Natural killer cell treated with Interleukin-12 subunit alpha and Interleukin-12 subunit beta and Interleukin-15 and Interleukin-18, amount 100 ng/mL, for 72 hours (primary cell): ENCODE measurements around the gene RSPH10B. TPM values are rescaled to one million over a fixed set of nuclear protein-coding genes. Genes with fewer than 3 reads are reported as not detected.
A peak's percentile ranks its signal among the peaks of the same experiment; 100 is the strongest.
"Not testable (repeated sequence)": the region's sequence is repeated elsewhere in the genome, so short reads cannot be mapped to it uniquely, and the experiment has no call there.

Experiments
- ATAC-seq, 2 donors: fragments of 150-1000 bp; cut with Tn5 transposase in 1 of 2; sonication (Bioruptor Pico), chemical (Tn5 transposase) in 1 of 2; 2 replicates each; pipeline ENCODE4 v1.10.0; 2021
- DNase-seq: peaks from one replicate; pipeline ENCODE4 v3.0.0; 2022; ENCODE audit warnings: low spot score
- H3K27ac Mint-ChIP-seq, 2 donors: 1 replicate in 1 of 2; 2 replicates in 1 of 2; pipeline ENCODE4 v1.8.0; 2022; ENCODE audit warnings: mixed read lengths in 2 of 2, mild to moderate bottlenecking in 1 of 2, moderate library complexity in 1 of 2
- H3K27me3 Mint-ChIP-seq, 2 donors: 1 replicate in 1 of 2; 2 replicates in 1 of 2; pipeline ENCODE4 v1.8.0; 2022; ENCODE audit warnings: mixed read lengths in 2 of 2
- H3K36me3 Mint-ChIP-seq: one replicate; pipeline ENCODE4 v1.8.0; 2022; ENCODE audit warnings: mixed read lengths
- H3K4me1 Mint-ChIP-seq, 2 donors: 1 replicate in 1 of 2; 2 replicates in 1 of 2; pipeline ENCODE4 v1.8.0; 2022; ENCODE audit warnings: low read depth in 2 of 2, mixed read lengths in 2 of 2, mild to moderate bottlenecking in 1 of 2
- H3K4me3 Mint-ChIP-seq: one replicate; pipeline ENCODE4 v1.8.0; 2022; ENCODE audit warnings: mixed read lengths
- H3K9me3 Mint-ChIP-seq: 2 replicates; pipeline ENCODE4 v1.8.0; 2022; ENCODE audit warnings: mixed read lengths
- total RNA-seq, 2 donors: library from RNA; stranded (reverse); gene quantifications; one replicate each; pipeline ENCODE4 v1.2.3, GENCODE V29; 2022

RSPH10B gene
- total RNA-seq, 2 donors from 2014 or later: 0.64 to 1.3 TPM

DNA sequence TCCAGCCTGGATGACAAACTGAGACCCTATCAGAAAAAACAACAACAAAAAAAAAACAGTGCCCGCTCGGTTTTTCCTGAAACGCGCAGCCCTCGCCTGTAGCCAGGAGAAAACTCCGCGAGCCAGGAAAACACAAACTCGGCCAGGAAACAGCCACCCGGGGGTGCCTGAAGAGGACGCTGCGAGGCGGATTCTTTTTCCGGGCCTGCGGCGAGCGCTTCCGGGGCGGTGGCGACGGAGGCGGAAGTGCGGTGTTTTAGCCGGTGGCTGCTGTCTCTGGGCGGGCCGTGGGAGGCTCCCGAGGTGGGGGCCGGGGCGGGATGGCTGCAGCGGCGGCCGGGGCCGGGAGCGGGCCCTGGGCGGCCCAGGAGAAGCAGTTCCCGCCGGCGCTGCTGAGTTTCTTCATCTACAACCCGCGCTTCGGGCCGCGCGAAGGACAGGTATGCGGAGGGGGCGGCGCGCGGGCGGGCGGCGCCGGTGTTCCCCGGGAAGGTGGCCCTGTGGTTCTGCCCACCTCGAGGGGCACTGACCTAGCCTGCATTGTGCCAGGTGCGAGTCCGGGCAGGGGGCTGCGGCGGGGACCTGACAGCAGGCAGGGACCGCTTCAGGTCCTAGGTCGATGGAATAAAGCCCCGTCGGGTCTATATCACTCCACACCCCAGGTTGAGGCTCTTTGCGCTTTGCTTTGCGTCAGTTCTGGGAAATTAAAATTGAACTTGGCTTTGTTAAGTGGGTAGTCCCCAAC is 71.8 kb downstream of the RSPH10B start, which contains the start of gene CCZ1:
Gene CCZ1, plus strand, starts transcription at position 254 of the 745 bp plus-strand sequence. Its CDS starts 67 bp downstream, at position 321.
- H3K9me3 Mint-ChIP-seq, H3K4me1 Mint-ChIP-seq, H3K36me3 Mint-ChIP-seq, H3K27me3 Mint-ChIP-seq, DNase-seq: not testable (repeated sequence)
- peak within 1 kb of the TSS; percentile 75 for H3K4me3 Mint-ChIP-seq
- peak; percentile 92 to 96 for ATAC-seq
- peak within 1 kb of the TSS in 1 of 2 donors; percentile 53 for H3K27ac Mint-ChIP-seq

DNA sequence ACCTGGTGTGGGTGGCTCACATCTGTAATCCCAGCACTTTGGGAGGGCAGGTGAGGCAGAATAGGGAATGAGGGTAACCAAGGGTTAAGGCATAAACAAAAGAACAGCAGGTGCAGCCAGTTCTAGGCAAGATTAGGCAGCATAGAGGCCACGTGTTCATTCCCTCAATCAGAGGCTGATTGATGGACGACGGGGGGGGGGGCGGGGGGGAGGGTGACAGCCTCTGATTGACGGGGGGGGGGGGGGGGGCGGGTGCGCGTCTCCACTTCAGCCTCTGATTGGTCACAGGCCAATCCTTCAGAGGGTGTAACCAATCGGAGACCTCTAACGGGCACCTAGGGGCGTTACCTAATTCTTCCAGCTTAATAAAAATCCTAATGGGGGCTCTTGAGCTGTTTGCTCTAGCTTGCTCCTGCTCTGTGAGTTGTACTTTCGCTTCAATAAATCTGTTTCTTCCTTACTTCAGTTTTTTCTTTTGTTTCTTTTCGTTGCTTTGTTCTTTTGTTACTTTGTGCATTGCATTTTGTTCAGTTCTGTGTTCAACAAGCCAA is 73.0 kb downstream of the RSPH10B start:
- H3K4me3 Mint-ChIP-seq, H3K4me1 Mint-ChIP-seq, H3K27me3 Mint-ChIP-seq, ATAC-seq, H3K36me3 Mint-ChIP-seq, DNase-seq, H3K9me3 Mint-ChIP-seq: not testable (repeated sequence)
- H3K27ac Mint-ChIP-seq: peak overlapping the region in 1 of 2 donors; percentile 53

DNA sequence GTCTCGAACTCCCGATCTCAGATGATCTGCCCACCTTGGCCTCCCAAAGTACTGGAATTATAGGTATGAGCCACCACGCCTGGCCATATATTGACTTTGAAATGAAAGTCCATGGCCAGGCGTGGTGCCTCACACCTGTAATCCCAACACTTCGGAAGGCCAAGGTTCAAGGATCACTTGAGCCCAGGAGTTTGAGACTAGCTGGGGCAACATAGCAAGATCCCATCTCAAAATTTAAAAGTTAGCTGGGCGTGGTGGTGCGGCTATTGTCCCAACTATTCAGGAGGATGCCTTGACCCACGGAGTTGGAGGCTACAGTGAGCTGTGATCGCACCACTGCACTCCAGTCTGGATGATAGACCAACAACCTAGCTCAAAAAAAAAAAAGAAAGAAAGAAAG is 78.0 kb downstream of the RSPH10B start:
- no peaks in the 10 kb centered on the region for H3K27me3 Mint-ChIP-seq
- DNase-seq (no peak), ATAC-seq (no peak)
- H3K9me3 Mint-ChIP-seq: no peaks in the 10 kb centered on the region
- no peak overlapping the region for H3K4me3 Mint-ChIP-seq
- no peak overlapping the region for H3K27ac Mint-ChIP-seq
- no peaks in the 10 kb centered on the region for H3K4me1 Mint-ChIP-seq
- H3K36me3 Mint-ChIP-seq: no peaks in the 10 kb centered on the region

DNA sequence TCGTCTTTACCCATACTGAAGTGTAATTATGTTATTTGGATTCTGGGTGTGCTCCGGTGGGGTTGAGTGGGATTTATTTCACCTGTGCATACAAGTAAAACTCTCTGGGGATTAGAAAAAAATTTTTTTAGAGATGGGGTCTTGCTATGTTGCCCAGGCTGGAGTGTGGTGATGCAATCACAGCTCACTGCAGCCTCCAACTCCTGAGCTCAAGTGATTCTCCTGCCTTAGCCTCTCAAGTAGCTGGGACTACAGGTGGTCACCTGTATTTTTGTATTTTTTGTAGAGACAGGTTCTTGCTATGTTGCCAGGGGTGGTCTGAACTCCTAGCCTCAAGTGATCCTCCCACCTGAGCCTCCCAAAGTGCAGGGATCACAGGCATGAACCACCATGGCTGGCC is 80.2 kb downstream of the RSPH10B start:
- DNase-seq, H3K36me3 Mint-ChIP-seq, H3K4me3 Mint-ChIP-seq, H3K27ac Mint-ChIP-seq, H3K27me3 Mint-ChIP-seq, H3K9me3 Mint-ChIP-seq, H3K4me1 Mint-ChIP-seq, ATAC-seq: not testable (repeated sequence)

DNA sequence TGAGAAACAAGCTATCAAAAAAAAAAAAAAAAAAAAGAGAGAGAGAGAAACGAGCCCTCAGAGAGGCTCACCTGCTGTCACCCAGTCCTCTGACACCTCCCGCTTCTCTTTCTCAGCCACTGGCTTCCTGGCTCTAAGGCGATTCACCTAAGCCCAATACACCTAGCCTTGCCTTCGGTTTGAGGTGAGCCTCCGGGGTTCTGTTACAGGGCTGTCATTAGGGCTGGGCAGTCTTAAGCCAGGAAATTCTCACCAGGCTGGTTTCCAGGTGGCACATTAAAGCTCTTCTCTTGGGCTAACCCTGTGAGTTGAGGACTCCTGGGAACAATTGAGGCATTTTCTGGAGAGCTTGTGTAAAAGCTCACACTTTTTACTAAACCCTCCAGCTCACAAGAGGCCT is 82.5 kb downstream of the RSPH10B start:
- not testable (repeated sequence) for DNase-seq, ATAC-seq, H3K9me3 Mint-ChIP-seq, H3K27ac Mint-ChIP-seq, H3K4me1 Mint-ChIP-seq, H3K27me3 Mint-ChIP-seq, H3K36me3 Mint-ChIP-seq, H3K4me3 Mint-ChIP-seq

DNA sequence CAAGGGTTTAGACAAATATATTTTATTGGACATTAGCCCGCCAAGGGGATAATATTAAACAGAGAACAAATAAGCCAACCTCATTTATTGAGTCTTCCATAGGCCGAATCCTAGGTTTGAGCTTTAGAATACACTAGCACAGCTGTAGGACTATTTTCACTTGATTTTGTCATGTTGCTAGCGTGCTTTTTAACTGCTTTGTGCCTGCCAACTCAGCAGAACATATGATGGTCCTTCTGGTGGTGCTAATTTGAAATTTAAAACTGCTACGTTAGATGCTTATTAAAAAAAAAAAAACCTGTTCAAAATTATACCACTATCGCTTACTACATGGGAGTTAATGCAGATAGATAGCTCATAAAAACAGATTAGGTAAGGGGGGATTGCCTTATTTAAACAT is 86.1 kb downstream of the RSPH10B start:
- not testable (repeated sequence) for ATAC-seq, H3K27ac Mint-ChIP-seq, H3K4me1 Mint-ChIP-seq

DNA sequence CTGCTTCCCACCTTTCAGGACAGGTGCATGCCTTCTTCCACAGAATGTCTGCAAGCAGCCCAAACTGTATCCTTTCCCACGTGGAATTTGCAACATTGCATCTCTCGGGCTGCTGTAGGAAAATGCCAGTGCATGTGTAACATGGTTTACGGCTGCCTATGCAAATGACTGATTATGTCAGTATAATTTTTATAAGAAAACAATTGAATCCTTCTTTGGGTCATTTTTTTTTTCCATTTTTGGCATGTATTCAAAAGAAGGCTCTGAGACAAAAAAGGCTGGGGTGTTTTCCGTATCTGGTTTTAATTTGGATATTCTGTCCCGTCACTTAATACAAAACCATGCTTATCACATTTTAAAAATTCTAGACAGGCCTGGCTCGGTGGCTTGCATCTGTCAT is 90.4 kb downstream of the RSPH10B start:
- H3K36me3 Mint-ChIP-seq, H3K4me3 Mint-ChIP-seq, H3K27ac Mint-ChIP-seq, H3K9me3 Mint-ChIP-seq, ATAC-seq, DNase-seq, H3K27me3 Mint-ChIP-seq, H3K4me1 Mint-ChIP-seq: not testable (repeated sequence)

More for the DNA sequence above, 86.1 kb downstream of the RSPH10B start:
- H3K36me3 Mint-ChIP-seq, DNase-seq, H3K9me3 Mint-ChIP-seq, H3K4me3 Mint-ChIP-seq, H3K27me3 Mint-ChIP-seq: not testable (repeated sequence)

DNA sequence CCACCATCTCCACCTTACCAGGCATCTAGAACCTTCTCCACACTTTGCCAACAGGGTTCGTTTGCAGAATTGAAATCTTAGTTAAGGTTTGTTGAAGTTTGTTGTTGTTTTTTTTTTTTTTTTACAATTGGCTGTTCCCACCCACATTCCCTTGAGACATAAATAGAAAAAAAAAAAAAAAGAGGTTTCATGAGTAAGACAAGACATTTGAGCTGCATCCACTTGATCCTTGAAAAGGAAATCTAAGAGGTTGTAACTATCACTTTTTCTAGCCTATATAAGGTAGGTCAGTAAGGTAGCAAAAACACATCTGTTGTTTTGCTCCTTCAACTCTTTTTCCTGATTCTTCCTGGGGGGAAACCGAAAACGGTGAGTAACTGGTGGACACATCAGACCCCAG is 90.9 kb downstream of the RSPH10B start:
- H3K27ac Mint-ChIP-seq, H3K9me3 Mint-ChIP-seq, H3K4me3 Mint-ChIP-seq, H3K36me3 Mint-ChIP-seq, DNase-seq, H3K27me3 Mint-ChIP-seq, H3K4me1 Mint-ChIP-seq, ATAC-seq: not testable (repeated sequence)

Other genes starting within 250 kb of the RSPH10B start
- gene RNF216, start 189.0 kb downstream of the RSPH10B start, total RNA-seq: 10 to 100 TPM; 38.4 to 52.3 TPM
- not detected for gene OCM, start 89.9 kb downstream of the RSPH10B start, total RNA-seq
- gene CCZ1, start 72.0 kb downstream of the RSPH10B start, total RNA-seq: 100 to 1,000 TPM in 1 of 2 donors, 10 to 100 TPM in 1; 59.0 to 147 TPM
- gene PMS2, start 38.4 kb upstream of the RSPH10B start, total RNA-seq: 10 to 100 TPM; 14.6 to 20.0 TPM
- gene AIMP2, start 38.6 kb upstream of the RSPH10B start, total RNA-seq: 10 to 100 TPM; 38.6 to 74.8 TPM
- gene ANKRD61, start 60.7 kb upstream of the RSPH10B start, total RNA-seq: not detected
- 100 to 1,000 TPM in 1 of 2 donors, 10 to 100 TPM in 1; 81.9 to 103 TPM for gene EIF2AK1, start 88.5 kb upstream of the RSPH10B start, total RNA-seq
- 10 to 100 TPM; 14.9 to 18.9 TPM for gene USP42, start 134.3 kb upstream of the RSPH10B start, total RNA-seq